Measurements from ENCODE around the gene VAV3. TPM values are rescaled to one million over a fixed set of nuclear protein-coding genes. Genes with fewer than 3 reads are reported as not detected.

VAV3 gene
- polyA plus RNA-seq, 3 donors from 2014 or later: 17.6 to 19.4 (median 18.8) TPM

DNA sequence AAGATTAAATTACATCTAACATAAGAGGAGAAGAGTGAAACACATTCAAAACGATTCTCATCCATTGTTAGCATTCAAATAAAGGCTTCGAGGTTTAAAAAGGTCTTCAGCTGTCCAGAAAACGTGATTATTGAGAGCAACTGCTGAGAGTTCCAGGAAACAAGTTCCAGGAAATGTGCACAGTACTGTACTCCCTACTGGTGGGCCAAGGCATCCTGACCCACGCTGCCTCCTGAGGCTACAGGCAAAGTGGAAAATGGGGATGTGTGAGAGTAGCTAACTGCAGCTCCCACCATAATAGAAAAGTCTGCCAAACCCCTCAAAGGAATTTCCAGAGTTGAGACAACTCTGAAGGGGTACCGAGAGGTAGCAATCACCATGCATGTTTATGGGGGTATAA is 2.0 kb downstream of the VAV3 start:
- Mint-ChIP-seq H3K27ac (peak overlapping the region; percentile 93 to 99 (median 98)), H3K27me3 (ENCODE audit: low read depth in 3 of 3) (peaks cover 2 to 21% (median 17%) of the 10 kb centered on the region in 3 donors), H3K36me3 (peaks cover 0 to 3% (median 0%) of the 10 kb centered on the region in 3 donors), H3K4me3 (peak overlapping the region; percentile 96 to 100 (median 100)), H3K4me1 (peaks cover 11 to 50% of the 10 kb centered on the region in 2 donors), H3K9me3 (no peaks in the 10 kb centered on the region)
- DNase-seq: peak in 1 of 3 donors; percentile 12

DNA sequence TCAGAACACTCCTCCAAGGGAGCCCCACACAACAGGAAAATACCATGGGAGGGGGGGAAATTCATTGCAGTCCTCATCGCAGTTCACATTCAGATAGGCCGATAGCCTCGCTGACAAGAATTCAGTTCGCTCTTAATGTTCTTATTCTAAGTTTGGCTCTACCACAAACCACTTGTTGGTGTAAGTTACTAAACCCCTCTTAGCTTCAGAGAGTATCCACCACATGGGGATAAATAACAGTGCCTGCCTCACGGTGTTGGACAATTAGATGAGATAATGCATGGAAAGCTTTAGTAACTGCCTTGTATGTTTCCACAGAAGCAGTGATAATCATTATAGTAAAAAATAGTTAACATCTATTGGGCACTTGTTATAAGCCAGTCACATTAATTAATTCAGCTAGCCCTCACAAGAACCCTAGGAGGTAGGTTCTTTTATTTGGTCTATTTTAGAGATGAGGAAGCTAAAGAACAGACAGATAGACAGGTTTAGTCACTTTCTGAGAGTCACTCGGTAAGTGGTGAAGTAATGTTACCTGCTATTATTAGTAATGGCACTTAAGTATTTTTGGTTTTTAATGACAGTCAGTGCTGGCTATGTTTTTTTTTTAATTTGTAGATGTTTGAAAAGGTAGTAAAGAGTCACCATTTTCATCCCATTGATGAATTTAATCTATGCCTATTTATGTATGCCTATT is 10.1 kb downstream of the VAV3 start:
- Mint-ChIP-seq H3K9me3 (no peaks in the 10 kb centered on the region), H3K4me1 (peaks cover 0 to 51% of the 10 kb centered on the region in 2 donors), H3K36me3 (no peaks in the 10 kb centered on the region), H3K27ac (peak overlapping the region in 2 of 6 donors; percentile 90 to 92), H3K4me3 (peak overlapping the region in 3 of 5 donors; percentile 44 to 71 (median 60)), H3K27me3 (ENCODE audit: low read depth in 3 of 3) (peaks cover 0 to 2% (median 0%) of the 10 kb centered on the region in 3 donors)
- peak; percentile 41 to 48 (median 46) for DNase-seq

- H3K4me1 Mint-ChIP-seq: peaks cover 0 to 51% of the 10 kb centered on the region in 2 donors
- H3K27me3 Mint-ChIP-seq (ENCODE audit: low read depth in 3 of 3): no peaks in the 10 kb centered on the region
- H3K4me3 Mint-ChIP-seq: peak overlapping the region in 3 of 5 donors; percentile 44 to 71 (median 60)
- H3K36me3 Mint-ChIP-seq: no peaks in the 10 kb centered on the region
- no peak for DNase-seq
- peak overlapping the region in 3 of 6 donors; percentile 50 to 92 (median 90) for H3K27ac Mint-ChIP-seq
- no peaks in the 10 kb centered on the region for H3K9me3 Mint-ChIP-seq
Observed at GRCh38 chr1:107954126-107954525, 10.9 kb downstream of the VAV3 start.

- Mint-ChIP-seq H3K9me3 (no peaks in the 10 kb centered on the region), H3K4me3 (peak overlapping the region; percentile 21 to 57 (median 43)), H3K4me1 (peaks cover 0 to 52% of the 10 kb centered on the region in 2 donors), H3K27me3 (ENCODE audit: low read depth in 3 of 3) (no peaks in the 10 kb centered on the region), H3K36me3 (no peaks in the 10 kb centered on the region), H3K27ac (peak overlapping the region in 5 of 6 donors; percentile 50 to 78 (median 65))
- no peak for DNase-seq
Observed at GRCh38 chr1:107953556-107953955, 11.4 kb downstream of the VAV3 start.

DNA sequence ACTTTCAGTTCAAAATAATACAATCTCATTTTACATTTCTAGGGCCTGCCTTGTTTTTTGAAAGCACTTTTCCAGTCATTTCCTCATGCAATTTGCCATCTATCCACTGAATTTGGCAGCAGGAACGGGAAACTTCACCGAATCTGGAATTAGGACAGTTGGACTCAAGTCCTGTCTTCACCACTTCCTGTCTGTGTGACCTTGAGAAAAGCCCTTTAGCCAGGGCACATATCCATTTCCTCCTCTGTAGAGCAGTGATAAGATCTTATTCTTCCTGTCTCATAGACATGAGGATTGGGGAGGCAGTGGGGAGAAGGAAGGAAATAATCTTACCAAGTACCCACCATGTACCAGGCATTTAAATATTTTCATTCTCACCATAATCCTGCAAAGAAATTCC is 12.0 kb downstream of the VAV3 start:
- no peaks in the 10 kb centered on the region for H3K9me3 Mint-ChIP-seq
- peak overlapping the region; percentile 11 to 57 (median 17) for H3K4me3 Mint-ChIP-seq
- peak overlapping the region; percentile 49 to 78 (median 66) for H3K27ac Mint-ChIP-seq
- no peaks in the 10 kb centered on the region for H3K27me3 Mint-ChIP-seq (ENCODE audit: low read depth in 3 of 3)
- peaks cover 0 to 57% of the 10 kb centered on the region in 2 donors for H3K4me1 Mint-ChIP-seq
- no peaks in the 10 kb centered on the region for H3K36me3 Mint-ChIP-seq
- no peak for DNase-seq

GRCh38 chr1:107950464-107950863 is 14.5 kb downstream of the VAV3 start:
- H3K4me1 Mint-ChIP-seq: peaks cover 0 to 80% of the 10 kb centered on the region in 2 donors
- DNase-seq: no peak
- H3K4me3 Mint-ChIP-seq: peak overlapping the region; percentile 4 to 74 (median 44)
- H3K36me3 Mint-ChIP-seq: no peaks in the 10 kb centered on the region
- no peaks in the 10 kb centered on the region for H3K9me3 Mint-ChIP-seq
- no peaks in the 10 kb centered on the region for H3K27me3 Mint-ChIP-seq (ENCODE audit: low read depth in 3 of 3)
- peak overlapping the region; percentile 58 to 87 (median 82) for H3K27ac Mint-ChIP-seq

- no peak for DNase-seq
- Mint-ChIP-seq H3K4me3 (peak overlapping the region; percentile 4 to 74 (median 39)), H3K36me3 (no peaks in the 10 kb centered on the region), H3K27me3 (ENCODE audit: low read depth in 3 of 3) (no peaks in the 10 kb centered on the region), H3K9me3 (no peaks in the 10 kb centered on the region), H3K4me1 (peaks cover 0 to 81% of the 10 kb centered on the region in 2 donors), H3K27ac (peak overlapping the region; percentile 59 to 87 (median 82))
Observed at GRCh38 chr1:107949467-107950253, 15.3 kb downstream of the VAV3 start.

DNA sequence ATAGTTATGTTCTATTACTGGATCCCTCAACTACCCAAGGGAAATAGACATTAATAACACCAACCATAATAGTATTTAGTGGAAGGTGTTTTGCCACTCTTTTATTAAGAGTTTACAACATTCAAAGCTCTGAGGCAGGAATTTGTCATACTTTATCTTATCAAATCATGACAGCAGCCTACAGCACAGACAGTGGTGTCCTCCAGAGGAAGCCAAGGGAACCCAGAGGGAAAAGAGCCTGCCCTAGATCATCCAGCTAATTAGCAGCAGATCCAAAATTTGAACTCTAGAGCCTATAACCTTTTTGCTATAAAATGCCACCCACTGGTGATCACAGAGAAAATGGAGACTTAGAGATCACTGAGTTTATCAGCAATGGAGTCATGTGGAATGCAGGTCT is 18.2 kb downstream of the VAV3 start:
- H3K4me1 Mint-ChIP-seq: peaks cover 0 to 88% of the 10 kb centered on the region in 2 donors

GRCh38 chr1:107943694-107944093 is 21.3 kb downstream of the VAV3 start:
- peaks cover 0 to 9% (median 0%) of the 10 kb centered on the region in 3 donors for H3K36me3 Mint-ChIP-seq
- peaks cover 0 to 89% of the 10 kb centered on the region in 2 donors for H3K4me1 Mint-ChIP-seq
- peak overlapping the region; percentile 44 to 80 (median 75) for H3K4me3 Mint-ChIP-seq

More for the DNA sequence above, 18.2 kb downstream of the VAV3 start:
- peaks cover 0 to 8% (median 3%) of the 10 kb centered on the region in 3 donors for H3K27me3 Mint-ChIP-seq (ENCODE audit: low read depth in 3 of 3)
- no peak overlapping the region for H3K4me3 Mint-ChIP-seq
- H3K27ac Mint-ChIP-seq: peak overlapping the region in 5 of 6 donors; percentile 6 to 73 (median 31)
- H3K36me3 Mint-ChIP-seq: no peaks in the 10 kb centered on the region
- DNase-seq: no peak
- H3K9me3 Mint-ChIP-seq: no peaks in the 10 kb centered on the region

DNA sequence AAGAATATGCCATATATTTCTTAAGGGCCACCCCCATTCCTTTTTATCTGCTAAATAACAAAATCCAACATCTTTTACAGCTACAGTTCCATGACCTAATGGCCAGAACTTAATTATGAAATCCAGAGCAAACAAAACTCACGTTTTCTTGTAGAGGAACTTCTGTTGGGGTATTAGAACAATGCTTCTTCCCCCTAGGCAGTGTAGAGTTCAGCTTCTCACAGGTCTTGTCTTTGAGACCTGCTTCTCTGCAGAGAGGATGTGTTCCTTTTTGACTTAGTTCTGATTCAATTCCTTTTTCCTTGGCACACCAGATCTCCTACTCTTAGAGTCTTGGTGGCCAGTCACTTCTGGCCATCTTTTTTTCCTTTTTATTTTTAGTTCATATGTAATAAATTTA is 22.2 kb downstream of the VAV3 start:
- DNase-seq: no peak
- Mint-ChIP-seq H3K27ac (peak overlapping the region; percentile 91 to 98 (median 95)), H3K4me3 (peak overlapping the region in 4 of 5 donors; percentile 56 to 80 (median 69)), H3K9me3 (no peaks in the 10 kb centered on the region), H3K4me1 (peaks cover 0 to 88% of the 10 kb centered on the region in 2 donors), H3K36me3 (peaks cover 0 to 9% (median 0%) of the 10 kb centered on the region in 3 donors), H3K27me3 (ENCODE audit: low read depth in 3 of 3) (peaks cover 2 to 8% (median 3%) of the 10 kb centered on the region in 3 donors)

More at GRCh38 chr1:107943694-107944093, 21.3 kb downstream of the VAV3 start:
- no peaks in the 10 kb centered on the region for H3K9me3 Mint-ChIP-seq
- peak overlapping the region; percentile 91 to 98 (median 95) for H3K27ac Mint-ChIP-seq
- peaks cover 2 to 8% (median 3%) of the 10 kb centered on the region in 3 donors for H3K27me3 Mint-ChIP-seq (ENCODE audit: low read depth in 3 of 3)
- DNase-seq: peak; percentile 57 to 69 (median 68)

DNA sequence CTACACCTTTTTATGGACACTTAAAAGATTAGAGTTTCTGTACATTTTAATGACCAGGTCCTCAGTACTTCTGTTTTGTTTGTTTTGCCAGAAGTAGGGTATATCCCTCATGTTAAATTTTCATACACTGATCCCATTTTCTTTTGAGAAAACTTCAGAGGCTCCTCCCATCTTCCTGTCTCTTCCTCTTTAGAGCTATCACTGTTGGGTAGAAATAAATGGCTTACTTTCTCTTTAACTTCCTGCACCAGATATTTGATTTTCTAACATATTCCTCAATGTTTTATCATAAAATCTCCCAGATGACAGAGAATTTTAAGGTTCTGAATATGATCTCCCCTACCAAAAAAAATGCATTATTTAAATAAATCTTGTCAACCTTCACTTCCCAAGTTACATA is 23.4 kb downstream of the VAV3 start:
- H3K9me3 Mint-ChIP-seq: no peaks in the 10 kb centered on the region
- H3K27ac Mint-ChIP-seq: peak overlapping the region; percentile 91 to 98 (median 95)
- H3K36me3 Mint-ChIP-seq: peaks cover 0 to 9% (median 0%) of the 10 kb centered on the region in 3 donors
- H3K27me3 Mint-ChIP-seq (ENCODE audit: low read depth in 3 of 3): peaks cover 5 to 12% (median 6%) of the 10 kb centered on the region in 3 donors
- H3K4me3 Mint-ChIP-seq: peak overlapping the region; percentile 49 to 80 (median 63)
- DNase-seq: no peak
- peaks cover 0 to 87% of the 10 kb centered on the region in 2 donors for H3K4me1 Mint-ChIP-seq

GRCh38 chr1:107941123-107941522 is 23.9 kb downstream of the VAV3 start:
- DNase-seq: no peak
- peaks cover 0 to 86% of the 10 kb centered on the region in 2 donors for H3K4me1 Mint-ChIP-seq
- H3K27ac Mint-ChIP-seq: peak overlapping the region; percentile 91 to 98 (median 95)
- peaks cover 0 to 9% (median 0%) of the 10 kb centered on the region in 3 donors for H3K36me3 Mint-ChIP-seq
- peaks cover 5 to 14% (median 6%) of the 10 kb centered on the region in 3 donors for H3K27me3 Mint-ChIP-seq (ENCODE audit: low read depth in 3 of 3)
- peak overlapping the region; percentile 18 to 80 (median 56) for H3K4me3 Mint-ChIP-seq
- H3K9me3 Mint-ChIP-seq: no peaks in the 10 kb centered on the region

DNA sequence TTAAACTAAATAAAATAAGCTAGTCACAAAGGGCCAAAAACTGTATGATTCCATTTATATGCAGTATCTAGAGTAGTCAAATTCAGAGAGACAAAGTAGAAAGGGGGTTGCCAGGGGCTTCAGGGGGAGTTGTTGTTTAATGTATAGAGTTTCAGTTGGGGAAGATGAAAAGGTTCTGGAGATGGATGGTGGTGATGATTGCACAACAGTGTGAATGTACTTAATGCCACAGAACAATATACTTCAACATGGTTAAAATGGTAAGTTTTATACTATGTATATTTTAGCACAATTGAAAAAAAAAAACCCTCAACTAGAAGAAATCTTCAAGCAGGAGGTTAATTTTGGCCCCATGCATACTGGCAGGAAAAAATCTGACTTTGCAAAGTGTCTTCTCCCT is 24.3 kb downstream of the VAV3 start:
- H3K4me3 Mint-ChIP-seq: peak overlapping the region in 4 of 5 donors; percentile 19 to 56 (median 36)
- DNase-seq: no peak
- peaks cover 0 to 9% (median 0%) of the 10 kb centered on the region in 3 donors for H3K36me3 Mint-ChIP-seq
- H3K9me3 Mint-ChIP-seq: no peaks in the 10 kb centered on the region
- H3K27me3 Mint-ChIP-seq (ENCODE audit: low read depth in 3 of 3): peaks cover 5 to 14% (median 6%) of the 10 kb centered on the region in 3 donors
- peak overlapping the region; percentile 91 to 98 (median 95) for H3K27ac Mint-ChIP-seq
- H3K4me1 Mint-ChIP-seq: peaks cover 0 to 85% of the 10 kb centered on the region in 2 donors
